ENCODE measurements around the gene RAD54L. TPM values are rescaled to one million over a fixed set of nuclear protein-coding genes. Genes with fewer than 3 reads are reported as not detected.
A peak's percentile ranks its signal among the peaks of the same experiment; 100 is the strongest.

RAD54L gene
- total RNA-seq (2.8 TPM), polyA plus RNA-seq (ENCODE audit: insufficient read depth in 1 of 8, insufficient read length in 8 of 8, low replicate concordance in 1 of 8) (1 to 10 TPM; 6.6 to 9.2 (median 7.8) TPM)
- long read RNA-seq, donor 1 = 0 reads
- long read RNA-seq, donor 2 = 0 reads
- long read RNA-seq, donor 3 = 0 reads
- long read RNA-seq, donor 4 = 0 reads
- long read RNA-seq, donor 5 = 0 reads
- long read RNA-seq, donor 6 = 0 reads
- long read RNA-seq, donor 7, partial matches to known transcripts = 0 of 2 reads
- long read RNA-seq, donor 7, other reads (novel, unspliced or antisense) = 0 of 2 reads
- long read RNA-seq, donor 8 = 0 reads
- long read RNA-seq, donor 9, partial matches to known transcripts = 26 of 34 reads
- long read RNA-seq, donor 9, other reads (novel, unspliced or antisense) = 8 of 34 reads
- long read RNA-seq, donor 10, partial matches to known transcripts = 6 of 12 reads
- long read RNA-seq, donor 10, other reads (novel, unspliced or antisense) = 5 of 12 reads
- long read RNA-seq, donor 11 = 0 reads

DNA sequence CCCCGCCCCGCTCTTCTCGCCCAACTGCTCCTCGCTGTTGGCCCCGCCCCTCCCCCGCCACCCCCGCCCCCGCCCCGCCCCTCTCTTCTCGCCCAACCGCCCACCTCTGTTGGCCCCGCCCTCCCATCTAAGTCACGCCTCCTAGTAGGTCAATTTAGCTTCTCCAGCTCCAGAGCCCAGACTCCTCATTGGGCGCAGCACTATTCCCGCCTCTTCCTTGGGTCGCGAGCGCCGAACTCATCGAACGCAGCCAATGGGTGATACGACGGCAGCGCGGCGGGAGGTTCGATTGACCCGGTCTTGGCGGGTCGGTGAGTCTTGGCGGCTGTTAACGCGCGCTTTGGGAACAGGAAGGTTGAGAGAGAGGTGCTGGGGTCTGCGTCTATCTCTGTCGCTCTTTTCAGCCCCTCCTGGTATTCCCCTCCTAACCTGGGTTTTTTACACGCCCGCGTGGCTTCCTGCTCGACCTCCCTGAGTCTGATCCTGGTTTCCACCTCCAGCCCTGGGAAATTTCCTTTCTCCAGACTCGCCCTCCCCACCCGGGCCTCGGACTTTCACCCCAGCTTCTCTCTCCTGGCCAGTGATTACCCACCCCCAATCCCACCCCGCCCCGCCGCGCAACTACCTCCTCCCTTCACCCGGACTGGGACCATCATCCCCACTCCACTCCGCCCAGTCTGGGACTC lies at the start of gene RAD54L:
Gene RAD54L, plus strand, starts transcription at position 328 of the 686 bp plus-strand sequence. CDS start 643 bp downstream, outside the sequence.
- Histone ChIP-seq H3K4me1 (ENCODE audit: control insufficient read depth, insufficient read depth, low read length) (peaks cover 8% of the 10 kb centered on the region), H3K4me3 (ENCODE audit: low read length) (peak within 1 kb of the TSS; percentile 84), H3K27me3 (ENCODE audit: control insufficient read depth, insufficient read depth, low read length) (no peaks in the 10 kb centered on the region), H3K9me3 (replicated peaks; ENCODE audit: control insufficient read depth, low read depth, low read length) (no peaks in the 10 kb centered on the region), H3K27ac (ENCODE audit: low read length) (peak within 1 kb of the TSS; percentile 86), H3K36me3 (ENCODE audit: control insufficient read depth, insufficient read depth, low read length) (peaks cover 14% of the 10 kb centered on the region)
- peak; percentile 99 for DNase-seq
- under 1% methylated on average over 29 of the region's 49 CpGs for WGBS (ENCODE audit: insufficient coverage)

DNA sequence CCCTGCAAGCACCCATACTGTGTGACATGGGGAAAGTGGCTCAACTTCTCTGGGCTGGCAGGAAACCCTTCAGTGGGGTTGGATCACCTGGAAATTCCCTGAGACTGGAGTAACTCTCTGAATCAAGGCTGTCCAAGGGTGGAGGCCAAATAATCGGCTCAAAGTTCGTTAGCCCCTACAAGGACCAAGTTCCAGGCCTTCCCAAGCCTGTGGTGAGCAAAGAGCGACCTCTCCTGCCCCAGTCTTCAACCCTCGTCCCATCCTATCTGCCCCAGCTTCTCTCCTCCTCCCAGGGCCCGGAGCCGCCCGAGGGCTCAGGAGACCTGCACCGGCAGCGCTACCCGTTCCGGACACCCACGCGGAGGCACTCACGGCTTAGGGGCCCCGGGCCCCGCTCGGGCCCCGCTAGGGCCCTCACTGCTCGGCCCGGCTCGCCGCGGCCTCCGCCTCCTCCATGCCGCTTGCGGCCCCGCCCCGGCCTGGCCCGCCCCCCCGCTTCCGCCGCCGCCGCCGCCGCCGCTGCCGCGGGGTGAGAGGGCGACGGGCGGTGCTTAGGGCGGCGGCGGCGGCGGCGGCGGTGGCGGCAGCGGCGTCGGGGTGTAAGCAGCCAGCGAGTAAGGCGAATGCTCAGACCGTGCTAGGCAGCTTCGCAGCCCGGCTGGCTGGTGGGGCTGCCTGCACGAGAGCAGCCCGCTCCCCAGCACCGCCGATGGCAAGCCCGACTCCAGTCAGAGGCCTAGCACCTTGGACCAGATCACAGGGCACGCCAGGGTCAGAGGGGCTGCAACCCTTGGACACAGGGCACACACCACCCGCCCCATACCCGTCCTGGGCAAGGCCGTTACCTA lies 49.4 kb upstream of the RAD54L start, which contains the start of gene POMGNT1:
Gene POMGNT1, minus strand, starts transcription at position 471 of the 848 bp plus-strand sequence. CDS start 613 bp downstream, outside the sequence.
- no peaks in the 10 kb centered on the region for H3K9me3 ChIP-seq (replicated peaks; ENCODE audit: control insufficient read depth, low read depth, low read length)
- peak; percentile 79 for DNase-seq
- H3K27me3 ChIP-seq (ENCODE audit: control insufficient read depth, insufficient read depth, low read length) = peaks cover 2% of the 10 kb centered on the region
- H3K4me3 ChIP-seq (ENCODE audit: low read length) = peak within 1 kb of the TSS; percentile 92
- H3K27ac ChIP-seq (ENCODE audit: low read length) = peak within 1 kb of the TSS; percentile 81
- peaks cover 43% of the 10 kb centered on the region for H3K36me3 ChIP-seq (ENCODE audit: control insufficient read depth, insufficient read depth, low read length)
- H3K4me1 ChIP-seq (ENCODE audit: control insufficient read depth, insufficient read depth, low read length) = peaks cover 27% of the 10 kb centered on the region
- 0% methylated on average over 39 of the region's 67 CpGs for WGBS (ENCODE audit: insufficient coverage)

DNA sequence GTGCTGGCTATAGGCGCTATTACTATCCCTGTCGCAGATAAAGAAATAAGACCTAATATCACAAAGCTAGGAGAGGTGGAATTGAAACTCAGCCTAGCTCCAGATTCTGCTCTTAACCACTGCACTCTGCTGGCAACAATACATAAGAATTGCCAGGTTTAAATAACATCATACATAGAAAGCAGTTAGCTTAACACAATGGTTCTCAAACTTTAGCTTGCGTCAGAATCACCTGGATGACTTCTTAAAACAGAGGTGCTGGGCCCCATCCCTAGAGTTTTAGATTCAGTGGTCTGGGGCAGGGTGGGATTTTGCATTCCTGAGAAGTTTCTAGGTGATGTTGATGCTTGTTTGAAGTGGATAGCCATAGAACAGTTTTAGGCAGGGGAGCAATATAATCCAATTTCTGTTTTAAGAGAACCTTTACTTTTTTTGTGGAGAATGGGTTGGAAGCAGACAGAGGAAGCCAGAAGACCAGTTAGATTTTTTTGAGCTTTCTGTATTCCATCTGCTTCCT lies 48.3 kb upstream of the RAD54L start:
- Histone ChIP-seq H3K27ac (ENCODE audit: low read length) (no peak overlapping the region), H3K4me1 (ENCODE audit: control insufficient read depth, insufficient read depth, low read length) (peaks cover 33% of the 10 kb centered on the region)

GRCh38 chr1:46203738-46204405 lies 43.7 kb upstream of the RAD54L start:
- DNase-seq = peak; percentile 31
- Histone ChIP-seq H3K27me3 (ENCODE audit: control insufficient read depth, insufficient read depth, low read length) (peaks cover 5% of the 10 kb centered on the region), H3K27ac (ENCODE audit: low read length) (peak overlapping the region; percentile 62), H3K9me3 (replicated peaks; ENCODE audit: control insufficient read depth, low read depth, low read length) (no peaks in the 10 kb centered on the region), H3K4me1 (ENCODE audit: control insufficient read depth, insufficient read depth, low read length) (peaks cover 27% of the 10 kb centered on the region), H3K36me3 (ENCODE audit: control insufficient read depth, insufficient read depth, low read length) (no peaks in the 10 kb centered on the region), H3K4me3 (ENCODE audit: low read length) (peak overlapping the region; percentile 74)
- 29% methylated on average over 1 of the region's 14 CpGs for WGBS (ENCODE audit: insufficient coverage)

More for the DNA sequence above, 48.3 kb upstream of the RAD54L start:
- no peak overlapping the region for H3K4me3 ChIP-seq (ENCODE audit: low read length)
- 67% methylated on average over 1 of the region's 3 CpGs for WGBS (ENCODE audit: insufficient coverage)
- H3K27me3 ChIP-seq (ENCODE audit: control insufficient read depth, insufficient read depth, low read length) = peaks cover 5% of the 10 kb centered on the region
- no peak for DNase-seq
- no peaks in the 10 kb centered on the region for H3K9me3 ChIP-seq (replicated peaks; ENCODE audit: control insufficient read depth, low read depth, low read length)
- H3K36me3 ChIP-seq (ENCODE audit: control insufficient read depth, insufficient read depth, low read length) = peaks cover 32% of the 10 kb centered on the region

DNA sequence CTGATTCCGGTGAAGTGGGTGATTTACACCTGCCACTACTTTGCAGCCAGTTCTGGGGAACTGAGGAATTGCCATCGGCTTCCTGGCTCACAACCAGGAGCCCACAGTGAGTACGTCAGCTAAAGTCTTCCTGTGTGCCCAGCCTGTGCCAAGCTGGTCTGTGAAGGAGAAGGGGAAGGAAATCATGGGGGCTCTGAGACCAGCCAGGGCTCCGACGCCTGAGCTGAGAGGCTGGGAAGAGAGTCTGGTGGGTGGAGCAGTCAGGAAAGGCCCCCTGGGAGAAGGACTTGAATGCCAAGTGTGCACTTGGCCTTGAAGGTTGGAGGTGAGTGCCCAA lies 43.2 kb upstream of the RAD54L start:
- Histone ChIP-seq H3K27ac (ENCODE audit: low read length) (peak overlapping the region; percentile 20), H3K27me3 (ENCODE audit: control insufficient read depth, insufficient read depth, low read length) (peaks cover 5% of the 10 kb centered on the region), H3K36me3 (ENCODE audit: control insufficient read depth, insufficient read depth, low read length) (no peaks in the 10 kb centered on the region), H3K4me3 (ENCODE audit: low read length) (peak overlapping the region; percentile 74), H3K9me3 (replicated peaks; ENCODE audit: control insufficient read depth, low read depth, low read length) (no peaks in the 10 kb centered on the region), H3K4me1 (ENCODE audit: control insufficient read depth, insufficient read depth, low read length) (peaks cover 22% of the 10 kb centered on the region)
- 21% methylated on average over 5 of the region's 5 CpGs for WGBS (ENCODE audit: insufficient coverage)
- DNase-seq = no peak

GRCh38 chr1:46205141-46205540 lies 42.4 kb upstream of the RAD54L start:
- Histone ChIP-seq H3K9me3 (replicated peaks; ENCODE audit: control insufficient read depth, low read depth, low read length) (no peaks in the 10 kb centered on the region), H3K27me3 (ENCODE audit: control insufficient read depth, insufficient read depth, low read length) (peaks cover 5% of the 10 kb centered on the region), H3K27ac (ENCODE audit: low read length) (no peak overlapping the region), H3K4me3 (ENCODE audit: low read length) (no peak overlapping the region), H3K4me1 (ENCODE audit: control insufficient read depth, insufficient read depth, low read length) (peaks cover 22% of the 10 kb centered on the region), H3K36me3 (ENCODE audit: control insufficient read depth, insufficient read depth, low read length) (no peaks in the 10 kb centered on the region)
- WGBS (ENCODE audit: insufficient coverage) = 92% methylated on average over 2 of the region's 3 CpGs
- no peak for DNase-seq

GRCh38 chr1:46205791-46206190 lies 41.8 kb upstream of the RAD54L start:
- Histone ChIP-seq H3K4me1 (ENCODE audit: control insufficient read depth, insufficient read depth, low read length) (peaks cover 22% of the 10 kb centered on the region), H3K27ac (ENCODE audit: low read length) (no peak overlapping the region), H3K36me3 (ENCODE audit: control insufficient read depth, insufficient read depth, low read length) (no peaks in the 10 kb centered on the region), H3K27me3 (ENCODE audit: control insufficient read depth, insufficient read depth, low read length) (peaks cover 5% of the 10 kb centered on the region), H3K4me3 (ENCODE audit: low read length) (no peak overlapping the region), H3K9me3 (replicated peaks; ENCODE audit: control insufficient read depth, low read depth, low read length) (no peaks in the 10 kb centered on the region)
- no CpG with 5 or more reads among the region's 3 CpGs for WGBS (ENCODE audit: insufficient coverage)
- no peak for DNase-seq

GRCh38 chr1:46206399-46206798 lies 41.2 kb upstream of the RAD54L start:
- DNase-seq = no peak
- Histone ChIP-seq H3K27me3 (ENCODE audit: control insufficient read depth, insufficient read depth, low read length) (peaks cover 5% of the 10 kb centered on the region), H3K27ac (ENCODE audit: low read length) (no peak overlapping the region), H3K36me3 (ENCODE audit: control insufficient read depth, insufficient read depth, low read length) (no peaks in the 10 kb centered on the region), H3K4me3 (ENCODE audit: low read length) (no peak overlapping the region), H3K4me1 (ENCODE audit: control insufficient read depth, insufficient read depth, low read length) (peaks cover 22% of the 10 kb centered on the region), H3K9me3 (replicated peaks; ENCODE audit: control insufficient read depth, low read depth, low read length) (no peaks in the 10 kb centered on the region)
- WGBS (ENCODE audit: insufficient coverage) = no CpG with 5 or more reads among the region's 2 CpGs

- WGBS (ENCODE audit: insufficient coverage) = 100% methylated on average over 2 of the region's 3 CpGs
Measured at GRCh38 chr1:46210561-46210960, 37.0 kb upstream of the RAD54L start.

More at GRCh38 chr1:46210561-46210960, 37.0 kb upstream of the RAD54L start:
- no peaks in the 10 kb centered on the region for H3K9me3 ChIP-seq (replicated peaks; ENCODE audit: control insufficient read depth, low read depth, low read length)
- no peaks in the 10 kb centered on the region for H3K36me3 ChIP-seq (ENCODE audit: control insufficient read depth, insufficient read depth, low read length)
- H3K27me3 ChIP-seq (ENCODE audit: control insufficient read depth, insufficient read depth, low read length) = no peaks in the 10 kb centered on the region
- H3K27ac ChIP-seq (ENCODE audit: low read length) = no peak overlapping the region
- no peak overlapping the region for H3K4me3 ChIP-seq (ENCODE audit: low read length)
- DNase-seq = no peak
- peaks cover 3% of the 10 kb centered on the region for H3K4me1 ChIP-seq (ENCODE audit: control insufficient read depth, insufficient read depth, low read length)
